ENCODE results near the gene KRT6C.

The KRT6C gene

DNA sequence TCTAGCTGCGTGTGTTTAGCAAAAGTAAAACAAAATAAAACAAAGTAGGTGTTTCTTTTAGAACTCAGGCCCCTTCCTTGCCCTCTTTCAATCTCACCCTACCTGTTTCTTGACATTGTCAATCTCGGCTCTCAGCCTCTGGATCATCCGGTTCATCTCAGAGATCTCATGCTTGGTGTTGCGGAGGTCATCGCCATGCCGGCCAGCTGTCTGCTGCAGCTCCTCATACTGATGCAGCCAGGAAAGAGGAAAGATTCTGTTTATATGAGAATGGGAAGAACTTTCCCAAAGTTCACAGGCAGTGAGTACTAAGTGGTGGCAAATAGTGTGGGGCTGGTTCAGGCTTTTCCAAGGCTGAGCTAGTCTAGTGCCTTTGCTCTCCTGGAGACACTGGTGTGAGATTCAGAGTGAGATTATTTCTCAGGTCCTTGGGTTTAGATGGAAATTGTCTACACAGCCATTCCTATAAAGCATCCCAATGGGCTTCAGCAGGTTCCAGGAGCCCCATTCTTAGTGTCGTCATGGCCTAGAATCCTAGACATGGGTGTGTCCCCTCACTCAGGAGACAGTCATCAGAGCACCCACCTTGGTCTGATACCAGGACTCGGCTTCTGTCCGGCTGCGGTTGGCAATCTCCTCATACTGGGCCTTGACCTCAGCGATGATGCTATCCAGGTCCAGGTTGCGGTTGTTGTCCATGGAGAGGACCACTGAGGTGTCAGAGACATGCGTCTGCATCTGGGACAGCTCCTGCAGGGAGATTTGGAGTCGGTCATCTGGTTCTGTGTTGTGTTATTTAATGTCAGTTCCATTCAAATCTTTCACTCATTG is 43.6 kb upstream of the KRT6C start:
- TF ChIP-seq ZBTB7A (IDR thresholded peaks at IDR 0.05; ENCODE audit: low read depth) (no peak), TEAD4 (IDR thresholded peaks at IDR 0.05) (no peak), FOXM1 (IDR thresholded peaks at IDR 0.05; ENCODE audit: borderline replicate concordance, low read depth) (no peak), NFIC (IDR thresholded peaks at IDR 0.05) (no peak), CREB1 (IDR thresholded peaks at IDR 0.05; ENCODE audit: low read depth) (no peak), EP300 (IDR thresholded peaks at IDR 0.05; ENCODE audit: borderline replicate concordance) (no peak), EGR1 (IDR thresholded peaks at IDR 0.05) (no peak), YY1 (IDR thresholded peaks at IDR 0.05; ENCODE audit: low read depth) (no peak), TCF12 (IDR thresholded peaks at IDR 0.05; ENCODE audit: low read depth) (no peak), CEBPB (IDR thresholded peaks at IDR 0.05) (no peak), RAD21 (IDR thresholded peaks at IDR 0.05; ENCODE audit: low read depth) (no peak)
- TF ChIP-seq, protein P1, sequence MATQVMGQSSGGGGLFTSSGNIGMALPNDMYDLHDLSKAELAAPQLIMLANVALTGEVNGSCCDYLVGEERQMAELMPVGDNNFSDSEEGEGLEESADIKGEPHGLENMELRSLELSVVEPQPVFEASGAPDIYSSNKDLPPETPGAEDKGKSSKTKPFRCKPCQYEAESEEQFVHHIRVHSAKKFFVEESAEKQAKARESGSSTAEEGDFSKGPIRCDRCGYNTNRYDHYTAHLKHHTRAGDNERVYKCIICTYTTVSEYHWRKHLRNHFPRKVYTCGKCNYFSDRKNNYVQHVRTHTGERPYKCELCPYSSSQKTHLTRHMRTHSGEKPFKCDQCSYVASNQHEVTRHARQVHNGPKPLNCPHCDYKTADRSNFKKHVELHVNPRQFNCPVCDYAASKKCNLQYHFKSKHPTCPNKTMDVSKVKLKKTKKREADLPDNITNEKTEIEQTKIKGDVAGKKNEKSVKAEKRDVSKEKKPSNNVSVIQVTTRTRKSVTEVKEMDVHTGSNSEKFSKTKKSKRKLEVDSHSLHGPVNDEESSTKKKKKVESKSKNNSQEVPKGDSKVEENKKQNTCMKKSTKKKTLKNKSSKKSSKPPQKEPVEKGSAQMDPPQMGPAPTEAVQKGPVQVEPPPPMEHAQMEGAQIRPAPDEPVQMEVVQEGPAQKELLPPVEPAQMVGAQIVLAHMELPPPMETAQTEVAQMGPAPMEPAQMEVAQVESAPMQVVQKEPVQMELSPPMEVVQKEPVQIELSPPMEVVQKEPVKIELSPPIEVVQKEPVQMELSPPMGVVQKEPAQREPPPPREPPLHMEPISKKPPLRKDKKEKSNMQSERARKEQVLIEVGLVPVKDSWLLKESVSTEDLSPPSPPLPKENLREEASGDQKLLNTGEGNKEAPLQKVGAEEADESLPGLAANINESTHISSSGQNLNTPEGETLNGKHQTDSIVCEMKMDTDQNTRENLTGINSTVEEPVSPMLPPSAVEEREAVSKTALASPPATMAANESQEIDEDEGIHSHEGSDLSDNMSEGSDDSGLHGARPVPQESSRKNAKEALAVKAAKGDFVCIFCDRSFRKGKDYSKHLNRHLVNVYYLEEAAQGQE (IDR thresholded peaks at IDR 0.05; ENCODE audit: low read depth), result no peak
- TF ChIP-seq, protein P2, sequence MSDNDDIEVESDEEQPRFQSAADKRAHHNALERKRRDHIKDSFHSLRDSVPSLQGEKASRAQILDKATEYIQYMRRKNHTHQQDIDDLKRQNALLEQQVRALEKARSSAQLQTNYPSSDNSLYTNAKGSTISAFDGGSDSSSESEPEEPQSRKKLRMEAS (IDR thresholded peaks at IDR 0.05), result no peak
- TF ChIP-seq, protein P3, sequence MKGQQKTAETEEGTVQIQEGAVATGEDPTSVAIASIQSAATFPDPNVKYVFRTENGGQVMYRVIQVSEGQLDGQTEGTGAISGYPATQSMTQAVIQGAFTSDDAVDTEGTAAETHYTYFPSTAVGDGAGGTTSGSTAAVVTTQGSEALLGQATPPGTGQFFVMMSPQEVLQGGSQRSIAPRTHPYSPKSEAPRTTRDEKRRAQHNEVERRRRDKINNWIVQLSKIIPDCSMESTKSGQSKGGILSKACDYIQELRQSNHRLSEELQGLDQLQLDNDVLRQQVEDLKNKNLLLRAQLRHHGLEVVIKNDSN (IDR thresholded peaks at IDR 0.05), result no peak

DNA sequence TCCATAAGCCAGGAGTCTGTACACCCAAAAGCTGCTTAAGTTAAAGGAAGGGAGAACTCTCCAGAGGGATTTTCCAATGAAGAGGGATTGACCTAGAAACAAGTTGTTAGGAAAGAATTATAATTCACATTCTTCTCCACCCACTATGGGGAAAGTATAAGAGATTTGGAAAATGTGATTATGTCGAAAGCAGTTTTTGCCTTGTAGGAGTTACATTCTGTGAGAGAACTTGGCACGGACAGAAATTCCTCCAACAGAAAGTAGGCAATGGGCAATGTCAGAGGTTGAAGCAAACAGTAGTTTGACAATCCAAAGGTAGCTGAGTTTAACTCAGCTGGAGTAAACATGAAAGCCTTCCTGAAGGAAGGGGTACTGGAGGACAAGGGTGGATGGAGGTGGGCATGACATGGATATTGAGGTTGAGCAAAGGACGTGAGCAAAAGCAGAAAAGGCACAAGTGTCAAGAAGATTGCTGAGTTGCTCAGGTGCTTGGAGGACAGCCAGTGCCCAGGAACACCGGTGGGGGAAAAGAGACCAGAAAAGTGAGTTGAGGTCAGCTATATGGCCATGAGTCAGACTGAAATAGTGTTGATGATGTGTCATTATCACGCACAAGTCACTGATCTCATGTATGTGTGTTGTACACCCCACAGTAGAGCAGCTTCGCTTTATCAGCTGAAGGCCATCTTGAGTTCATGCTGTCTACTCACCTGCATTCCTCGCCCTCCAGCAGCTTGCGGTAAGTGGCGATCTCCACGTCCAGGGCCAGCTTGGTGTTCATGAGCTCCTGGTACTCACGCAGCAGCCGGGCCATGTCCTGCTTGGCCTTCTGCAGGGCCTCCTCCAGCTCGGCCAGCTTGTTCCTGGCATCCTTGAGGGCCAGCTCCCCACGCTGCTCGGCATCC is 42.6 kb upstream of the KRT6C start:
- TF ChIP-seq FOXM1 (IDR thresholded peaks at IDR 0.05; ENCODE audit: borderline replicate concordance, low read depth), result no peak
- TF ChIP-seq EP300 (IDR thresholded peaks at IDR 0.05; ENCODE audit: borderline replicate concordance), result no peak
- TF ChIP-seq, protein P2 (IDR thresholded peaks at IDR 0.05), result no peak
- no peak for TF ChIP-seq YY1 (IDR thresholded peaks at IDR 0.05; ENCODE audit: low read depth)
- TF ChIP-seq ZBTB7A (IDR thresholded peaks at IDR 0.05; ENCODE audit: low read depth), result no peak
- no peak for TF ChIP-seq EGR1 (IDR thresholded peaks at IDR 0.05)
- no peak for TF ChIP-seq CREB1 (IDR thresholded peaks at IDR 0.05; ENCODE audit: low read depth)

DNA sequence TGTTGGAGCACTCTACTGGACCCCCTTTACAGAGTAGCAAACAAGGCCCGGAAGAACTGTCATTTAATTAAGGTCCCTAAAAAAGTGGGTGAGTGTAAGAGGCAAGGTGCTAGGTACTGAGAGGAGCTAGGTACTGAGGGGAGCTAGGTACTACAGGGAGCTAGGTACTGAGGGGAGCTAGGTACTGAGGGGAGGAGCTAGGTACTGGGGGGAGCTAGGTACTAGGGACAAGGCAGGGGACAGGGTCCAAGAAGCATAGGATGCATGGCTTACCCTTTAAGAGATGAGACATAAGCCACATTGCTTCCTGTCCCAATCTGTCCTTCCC is 41.7 kb upstream of the KRT6C start:
- TF ChIP-seq ZBTB7A (IDR thresholded peaks at IDR 0.05; ENCODE audit: low read depth), result no peak
- TF ChIP-seq, protein P2 (IDR thresholded peaks at IDR 0.05), result no peak
- TF ChIP-seq NFIC (IDR thresholded peaks at IDR 0.05), result no peak
- no peak for TF ChIP-seq TAF1 (IDR thresholded peaks at IDR 0.05; ENCODE audit: low read depth)
- TF ChIP-seq FOXM1 (IDR thresholded peaks at IDR 0.05; ENCODE audit: borderline replicate concordance, low read depth), result no peak
- no peak for TF ChIP-seq CEBPB (IDR thresholded peaks at IDR 0.05)
- TF ChIP-seq YY1 (IDR thresholded peaks at IDR 0.05; ENCODE audit: low read depth), result no peak
- no peak for TF ChIP-seq EGR1 (IDR thresholded peaks at IDR 0.05)
- TF ChIP-seq, protein P3 (IDR thresholded peaks at IDR 0.05), result no peak
- TF ChIP-seq CREB1 (IDR thresholded peaks at IDR 0.05; ENCODE audit: low read depth), result no peak
- no peak for TF ChIP-seq RAD21 (IDR thresholded peaks at IDR 0.05; ENCODE audit: low read depth)
- TF ChIP-seq TCF12 (IDR thresholded peaks at IDR 0.05; ENCODE audit: low read depth), result no peak
- TF ChIP-seq, protein P1 (IDR thresholded peaks at IDR 0.05; ENCODE audit: low read depth), result no peak
- TF ChIP-seq EP300 (IDR thresholded peaks at IDR 0.05; ENCODE audit: borderline replicate concordance), result no peak
- no peak for TF ChIP-seq TEAD4 (IDR thresholded peaks at IDR 0.05)

DNA sequence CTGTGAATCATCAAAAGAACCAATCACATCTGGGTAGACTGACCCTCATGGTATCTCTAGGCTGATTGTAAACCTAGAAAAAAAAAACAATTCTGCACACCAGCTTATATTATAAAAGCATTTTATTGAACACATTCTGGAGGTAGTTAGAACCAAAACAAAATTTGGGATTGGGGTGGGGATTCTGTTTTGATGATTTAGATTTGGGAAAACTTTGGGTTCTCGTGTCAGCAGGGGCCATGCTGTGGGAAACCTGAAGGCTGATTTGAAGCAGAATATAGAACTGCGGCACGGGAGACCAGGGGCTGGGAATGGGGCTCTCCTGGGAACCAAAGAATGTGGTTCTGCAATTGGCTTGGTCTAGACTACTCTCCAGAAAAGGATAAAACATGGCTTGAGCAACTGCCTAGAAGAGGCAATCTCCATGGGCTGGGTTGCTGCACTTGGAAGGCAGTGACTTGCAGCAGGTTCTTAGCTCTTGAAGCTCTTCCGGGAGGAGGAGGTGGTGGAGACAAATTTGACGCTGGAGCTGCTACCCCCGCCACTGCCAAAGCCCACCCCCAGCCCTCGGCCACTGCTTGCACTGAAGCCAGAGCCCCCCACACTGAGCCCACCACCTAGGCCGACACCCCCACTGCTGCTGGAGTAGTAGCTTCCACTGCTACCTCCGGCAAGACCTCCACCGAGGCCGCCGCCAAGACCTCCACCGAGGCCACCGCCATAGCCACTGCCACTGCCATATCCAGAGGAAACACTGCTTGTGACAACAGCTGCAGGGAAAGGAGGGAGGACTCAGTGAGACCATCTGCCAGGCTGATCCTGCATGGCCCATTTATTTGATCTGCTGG is 41.1 kb upstream of the KRT6C start:
- TF ChIP-seq, protein P2 (IDR thresholded peaks at IDR 0.05), result no peak
- TF ChIP-seq, protein P1 (IDR thresholded peaks at IDR 0.05; ENCODE audit: low read depth), result no peak
- TF ChIP-seq YY1 (IDR thresholded peaks at IDR 0.05; ENCODE audit: low read depth) (no peak), ZBTB7A (IDR thresholded peaks at IDR 0.05; ENCODE audit: low read depth) (no peak), EP300 (IDR thresholded peaks at IDR 0.05; ENCODE audit: borderline replicate concordance) (no peak), EGR1 (IDR thresholded peaks at IDR 0.05) (no peak), CREB1 (IDR thresholded peaks at IDR 0.05; ENCODE audit: low read depth) (no peak), CEBPB (IDR thresholded peaks at IDR 0.05) (no peak), TEAD4 (IDR thresholded peaks at IDR 0.05) (no peak), TAF1 (IDR thresholded peaks at IDR 0.05; ENCODE audit: low read depth) (no peak), RAD21 (IDR thresholded peaks at IDR 0.05; ENCODE audit: low read depth) (no peak), TCF12 (IDR thresholded peaks at IDR 0.05; ENCODE audit: low read depth) (no peak), NFIC (IDR thresholded peaks at IDR 0.05) (no peak), FOXM1 (IDR thresholded peaks at IDR 0.05; ENCODE audit: borderline replicate concordance, low read depth) (no peak)
- TF ChIP-seq, protein P3 (IDR thresholded peaks at IDR 0.05), result no peak
